Epithelial cell of esophagus (primary cell): ENCODE data around the gene ROR2.

ENCODE experiments used
- DNase-seq: peaks from one replicate; pipeline ENCODE4 v3.0.0; 2010; ENCODE audit warnings: low read depth
- H3K4me3 ChIP-seq: 2 replicates; pipeline ENCODE4 v1.5.1; 2011; ENCODE audit warnings: mild to moderate bottlenecking, low read length, control low read depth
- TF ChIP-seq, protein P1 (sequence below): IDR thresholded peaks from 2 replicates; pipeline ENCODE4 v1.5.1; 2011; ENCODE audit warnings: low read depth, mild to moderate bottlenecking, low read length, control low read depth, inconsistent platforms; ENCODE audit not compliant: insufficient read depth; ENCODE audit errors: missing control alignments

Gene ROR2

DNA sequence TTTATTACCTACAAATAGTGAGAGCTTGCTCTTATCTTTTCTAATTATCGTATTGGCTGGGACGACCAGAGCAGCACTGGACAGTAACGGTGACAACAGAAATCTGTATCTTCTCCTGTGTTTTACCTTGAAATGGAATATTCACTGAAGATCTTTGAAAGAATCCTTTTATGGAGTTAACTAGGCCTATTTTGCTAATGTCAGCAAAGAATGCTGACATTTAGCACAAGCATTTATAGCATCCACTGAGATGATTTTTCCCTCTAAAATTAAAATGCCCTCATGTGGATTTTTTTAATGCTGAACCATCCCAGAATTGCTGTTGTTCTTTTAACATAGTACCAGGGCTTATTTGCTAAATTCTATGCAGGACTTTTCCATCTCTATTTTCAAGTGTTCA is 59.4 kb downstream of the ROR2 start:
- TF ChIP-seq, protein P1, sequence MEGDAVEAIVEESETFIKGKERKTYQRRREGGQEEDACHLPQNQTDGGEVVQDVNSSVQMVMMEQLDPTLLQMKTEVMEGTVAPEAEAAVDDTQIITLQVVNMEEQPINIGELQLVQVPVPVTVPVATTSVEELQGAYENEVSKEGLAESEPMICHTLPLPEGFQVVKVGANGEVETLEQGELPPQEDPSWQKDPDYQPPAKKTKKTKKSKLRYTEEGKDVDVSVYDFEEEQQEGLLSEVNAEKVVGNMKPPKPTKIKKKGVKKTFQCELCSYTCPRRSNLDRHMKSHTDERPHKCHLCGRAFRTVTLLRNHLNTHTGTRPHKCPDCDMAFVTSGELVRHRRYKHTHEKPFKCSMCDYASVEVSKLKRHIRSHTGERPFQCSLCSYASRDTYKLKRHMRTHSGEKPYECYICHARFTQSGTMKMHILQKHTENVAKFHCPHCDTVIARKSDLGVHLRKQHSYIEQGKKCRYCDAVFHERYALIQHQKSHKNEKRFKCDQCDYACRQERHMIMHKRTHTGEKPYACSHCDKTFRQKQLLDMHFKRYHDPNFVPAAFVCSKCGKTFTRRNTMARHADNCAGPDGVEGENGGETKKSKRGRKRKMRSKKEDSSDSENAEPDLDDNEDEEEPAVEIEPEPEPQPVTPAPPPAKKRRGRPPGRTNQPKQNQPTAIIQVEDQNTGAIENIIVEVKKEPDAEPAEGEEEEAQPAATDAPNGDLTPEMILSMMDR: no peak
- no peak overlapping the region for H3K4me3 ChIP-seq
- DNase-seq: no peak

DNA sequence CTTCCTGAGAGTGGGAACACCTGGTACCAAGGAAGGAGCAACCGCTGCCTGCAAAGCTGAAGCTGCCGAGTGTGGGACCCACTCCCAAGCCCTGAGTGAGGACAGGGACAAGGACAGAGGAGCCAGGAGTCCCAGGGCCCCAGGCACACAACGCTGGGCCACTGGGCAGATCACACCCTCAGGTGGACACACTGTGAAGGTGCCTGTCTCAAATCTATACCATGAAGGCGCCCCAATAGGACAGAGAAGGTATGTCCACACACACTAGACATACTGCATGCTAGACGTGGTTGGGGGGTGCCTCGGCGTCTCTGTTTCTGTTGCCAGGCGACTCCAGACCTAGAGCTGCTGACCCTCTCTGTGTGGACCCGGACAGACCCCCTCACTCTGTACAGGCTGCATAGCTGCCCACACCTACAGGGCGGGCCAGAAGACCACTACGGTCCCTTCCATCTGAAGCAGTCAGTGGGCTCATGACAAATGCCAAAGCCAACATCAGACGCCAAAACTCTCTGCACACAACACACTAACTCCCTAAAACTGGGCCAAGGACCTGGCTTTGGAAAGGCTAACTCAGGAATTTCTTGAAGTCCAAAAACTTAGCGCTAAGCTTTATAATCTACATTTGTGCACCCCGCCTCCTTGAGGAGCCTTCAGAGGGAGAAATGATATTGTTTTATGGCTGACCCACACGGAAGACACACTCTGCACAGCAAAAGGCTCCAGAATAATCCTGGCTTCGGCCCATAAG is 60.7 kb downstream of the ROR2 start:
- TF ChIP-seq, protein P1: no peak
- no peak for DNase-seq
- H3K4me3 ChIP-seq: no peak overlapping the region

DNA sequence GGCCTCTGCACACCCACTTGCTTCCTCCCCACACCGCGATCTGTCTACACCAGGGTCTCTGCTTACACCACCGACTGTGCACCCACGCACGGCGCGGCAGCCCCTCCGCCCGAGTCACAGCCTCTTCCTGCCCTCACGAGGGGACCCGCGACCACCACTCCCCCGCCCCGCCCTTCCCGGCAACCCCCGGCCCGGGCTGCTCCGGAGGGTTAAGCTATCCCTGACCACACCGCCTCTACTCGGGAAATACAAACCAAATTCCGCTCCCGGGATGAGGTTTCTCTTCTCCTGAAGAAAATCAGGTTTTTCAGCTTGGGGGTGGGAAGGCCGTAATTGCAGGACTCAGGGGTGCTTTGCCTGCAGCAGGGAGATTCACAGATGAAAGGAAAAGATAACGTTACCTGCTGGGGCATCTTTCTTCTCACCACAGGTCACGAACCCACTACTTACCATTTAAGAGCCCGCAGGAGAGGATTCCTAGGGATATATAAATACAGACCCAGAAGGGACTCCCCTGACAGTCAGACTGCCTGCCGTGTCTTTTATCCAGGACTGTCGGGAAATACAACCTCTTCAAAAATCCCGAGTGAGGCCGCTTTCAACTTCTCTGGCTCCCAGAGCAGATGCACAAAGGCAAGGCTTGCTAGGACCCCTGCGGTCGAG is 63.5 kb downstream of the ROR2 start:
- no peak overlapping the region for H3K4me3 ChIP-seq
- TF ChIP-seq, protein P1: no peak
- DNase-seq: no peak

DNA sequence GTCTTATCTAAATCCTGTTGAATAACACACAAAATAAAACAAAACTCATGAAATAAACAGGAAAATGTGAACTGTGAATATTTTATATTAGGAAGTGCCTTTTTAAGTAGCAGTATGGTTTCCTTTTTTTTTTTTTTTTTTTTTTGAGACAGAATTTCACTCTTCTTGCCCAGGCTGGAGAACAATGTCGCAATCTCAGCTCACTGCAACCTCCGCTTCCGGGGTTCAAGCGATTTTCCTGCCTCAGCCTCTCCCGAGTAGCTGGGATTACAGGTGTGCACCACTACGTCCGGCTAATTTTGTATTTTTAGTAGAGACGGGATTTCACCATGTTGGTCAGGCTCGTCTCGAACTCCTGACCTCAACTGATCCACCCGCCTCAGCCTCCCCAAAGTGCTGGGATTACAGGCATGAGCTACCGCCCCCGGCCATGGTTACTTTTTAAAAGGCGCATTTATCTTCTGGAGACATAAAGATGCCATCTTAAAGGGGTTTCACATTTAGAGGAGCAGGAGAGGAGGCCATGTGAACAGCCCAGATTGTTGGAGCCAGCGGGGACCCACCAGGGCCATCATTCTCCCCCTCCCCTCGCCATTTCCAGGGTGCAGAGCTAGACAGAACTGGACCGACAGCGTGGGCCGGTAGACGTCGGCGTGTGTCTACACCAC is 64.1 kb downstream of the ROR2 start:
- TF ChIP-seq, protein P1: no peak
- H3K4me3 ChIP-seq: no peak overlapping the region
- DNase-seq: no peak

DNA sequence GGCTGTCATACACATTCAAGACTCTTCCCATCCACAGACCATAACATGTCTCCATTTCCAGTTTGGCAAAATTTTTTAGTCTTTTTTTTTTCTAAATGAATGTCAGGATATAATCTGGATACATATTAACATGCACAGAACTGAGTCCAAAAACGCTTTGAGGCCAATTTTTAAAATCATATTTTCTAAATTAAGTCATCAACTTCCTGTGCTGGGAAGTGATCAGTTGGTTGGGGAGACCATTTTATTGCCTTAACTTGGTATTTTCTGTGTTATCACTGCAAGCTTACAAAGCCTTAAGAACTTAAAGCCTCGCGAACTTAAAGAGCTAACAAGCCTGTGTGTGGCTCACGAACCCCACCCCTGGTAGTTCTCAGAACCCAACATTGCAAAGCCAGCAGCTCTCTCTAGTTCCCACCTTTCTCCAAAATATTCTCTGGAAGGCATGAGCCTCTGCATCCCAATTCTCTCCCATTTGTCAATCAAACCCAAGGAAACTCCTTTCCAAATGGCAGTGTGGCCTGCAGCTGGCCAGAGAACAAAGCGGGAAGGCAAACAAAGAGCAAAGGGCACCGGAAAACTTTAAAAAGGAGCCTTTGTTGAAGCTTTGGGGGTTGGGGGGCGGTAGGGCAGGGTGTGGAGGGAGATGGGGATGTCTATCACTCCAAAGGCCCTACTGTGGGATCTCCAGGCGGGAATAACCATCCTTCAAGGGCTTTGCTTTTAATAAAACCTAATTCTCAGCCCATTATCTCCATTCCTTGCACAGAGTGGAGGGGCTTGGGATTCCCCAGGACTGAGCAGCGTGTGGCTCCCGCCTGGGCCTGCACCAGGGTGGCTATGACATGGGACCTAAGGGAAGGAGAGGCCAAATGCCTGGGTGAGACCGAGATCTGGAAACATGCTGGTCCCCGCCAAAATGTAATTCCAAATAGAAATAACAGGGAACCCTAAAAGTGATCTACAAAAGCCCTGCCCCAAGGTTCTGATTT is 65.0 kb downstream of the ROR2 start:
- H3K4me3 ChIP-seq: no peak overlapping the region
- TF ChIP-seq, protein P1: no peak
- DNase-seq: no peak

DNA sequence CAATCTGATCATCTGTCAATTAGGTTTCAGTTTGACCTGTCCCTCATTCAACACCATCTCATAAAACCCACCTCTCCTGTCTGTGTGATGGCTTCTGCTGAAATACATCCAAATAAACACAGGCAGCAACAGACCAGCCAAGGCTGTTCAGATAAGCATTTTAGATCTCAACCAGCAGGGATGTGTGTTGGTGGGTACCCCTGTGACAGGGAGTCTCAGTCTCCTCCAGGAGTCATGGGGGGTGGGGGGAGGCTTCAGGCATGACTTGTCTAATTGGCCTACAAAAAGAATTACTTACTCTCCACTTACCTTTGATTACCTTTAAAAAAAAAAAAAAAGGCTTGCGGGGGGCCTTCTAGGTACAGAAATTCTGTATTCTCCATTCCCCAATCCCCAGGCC is 65.9 kb downstream of the ROR2 start:
- no peak for DNase-seq

More for the DNA sequence above, 65.9 kb downstream of the ROR2 start:
- H3K4me3 ChIP-seq: no peak overlapping the region
- TF ChIP-seq, protein P1: no peak
